GM12864 (cell line): ENCODE results near the gene FBXO44.
"Not testable (repeated sequence)": the region's sequence is repeated elsewhere in the genome, so short reads cannot be mapped to it uniquely, and the experiment has no call there.

Source experiments
- DNase-seq: peaks from one replicate; pipeline ENCODE4 v3.0.0-alpha.2; 2011; ENCODE audit warnings: low read depth
- H3K4me3 ChIP-seq: 2 replicates; pipeline ENCODE4 v1.5.1; 2011; ENCODE audit warnings: mild to moderate bottlenecking, low read depth, low read length, control low read depth
- CTCF ChIP-seq: IDR thresholded peaks from 2 replicates; pipeline ENCODE4 v1.5.1; 2011; ENCODE audit warnings: low read depth, mild to moderate bottlenecking, moderate library complexity, low read length, control low read depth, inconsistent platforms; ENCODE audit errors: missing control alignments

Gene FBXO44

GRCh38 chr1:11654137-11654938 is at the start of gene FBXO44, which contains the start of gene FBXO2:
Gene FBXO44 (plus strand): TSS chr1:11654877. CDS start chr1:11655836, 959 bp downstream.
Gene FBXO2 (minus strand): TSS chr1:11654429. CDS start chr1:11654340, 89 bp downstream.
- DNase-seq, result no peak
- TF ChIP-seq CTCF, result no peak
- H3K4me3 ChIP-seq, result peak within 1 kb of the TSS; percentile 64

- H3K4me3 ChIP-seq, result no peak overlapping the region
- DNase-seq, result no peak
- no peak for TF ChIP-seq CTCF
These were observed 47.9 kb upstream of the FBXO44 start for GRCh38 chr1:11606775-11607174.

- H3K4me3 ChIP-seq, DNase-seq: not testable (repeated sequence)
These were observed 46.0 kb upstream of the FBXO44 start for GRCh38 chr1:11608596-11609130.

- H3K4me3 ChIP-seq, DNase-seq: not testable (repeated sequence)
These were observed 45.3 kb upstream of the FBXO44 start for GRCh38 chr1:11609378-11609777.

- TF ChIP-seq CTCF, result no peak
- H3K4me3 ChIP-seq, result no peak overlapping the region
- no peak for DNase-seq
These were observed 44.0 kb upstream of the FBXO44 start for GRCh38 chr1:11610629-11611180.

GRCh38 chr1:11611638-11612327 is 42.9 kb upstream of the FBXO44 start:
- no peak overlapping the region for H3K4me3 ChIP-seq
- DNase-seq, result no peak
- no peak for TF ChIP-seq CTCF

- DNase-seq, result no peak
- H3K4me3 ChIP-seq, result no peak overlapping the region
- TF ChIP-seq CTCF, result no peak
These were observed 41.3 kb upstream of the FBXO44 start for GRCh38 chr1:11613347-11613746.

GRCh38 chr1:11615090-11615489 is 39.6 kb upstream of the FBXO44 start:
- TF ChIP-seq CTCF, result no peak
- no peak for DNase-seq
- H3K4me3 ChIP-seq, result no peak overlapping the region
